PC-3 (cell line): ENCODE results near the gene ISM1. TPM values are rescaled to one million over a fixed set of nuclear protein-coding genes. Genes with fewer than 3 reads are reported as not detected.

Experiments
- ATAC-seq: fragments of 200-7000 bp; cut with Tn5 transposase; 2 replicates; pipeline ENCODE4 v1.9.1; 2020; ENCODE audit warnings: mild to moderate bottlenecking, moderate library complexity
- BruUV-seq: library from RNA; stranded (reverse); fragments of 400-500 nt; replicated peaks from 2 replicates; lab custom pipeline; 2021; lab: Mats Ljungman, UMichigan
- CTCF ChIA-PET: fragments of 300-600 bp; sonication (Branson Sonifier 250); formaldehyde crosslinking; loops from one replicate; lab custom pipeline; 2022; ENCODE audit warnings: antibody characterized with exemption; lab: Charles Lee
- POLR2A ChIA-PET: fragments of 300-600 bp; sonication (Branson Sonifier 250); formaldehyde crosslinking; loops from one replicate; lab custom pipeline; 2022; ENCODE audit warnings: antibody characterized with exemption; ENCODE audit not compliant: unreplicated experiment; lab: Charles Lee
- DNase-seq: peaks from one replicate; pipeline ENCODE4 v3.0.0-alpha.2; 2015
- H2AFZ ChIP-seq: fragments of 300-600 bp; sonication (generic); 2 replicates; pipeline ENCODE4 v1.6.0; 2016; ENCODE audit warnings: antibody characterized with exemption, low read length
- H3F3A ChIP-seq: fragments of 300-600 bp; sonication (generic); one replicate; pipeline ENCODE4 v1.6.0; 2017; ENCODE audit warnings: antibody characterized with exemption, low read length, control low read depth, mild to moderate bottlenecking; ENCODE audit not compliant: unreplicated experiment
- H3K27ac ChIP-seq: fragments of 300-600 bp; sonication (generic); 2 replicates; pipeline ENCODE4 v1.5.1; 2016; ENCODE audit warnings: mild to moderate bottlenecking, low read length
- H3K27me3 ChIP-seq: fragments of 300-600 bp; sonication (generic); 2 replicates; pipeline ENCODE4 v1.6.1; 2016; ENCODE audit warnings: low read length, mixed read lengths
- H3K36me3 ChIP-seq: fragments of 300-600 bp; sonication (generic); 2 replicates; pipeline ENCODE4 v1.6.1; 2016; ENCODE audit warnings: low read depth, mixed run types, low read length, mixed read lengths
- H3K4me1 ChIP-seq: fragments of 300-600 bp; sonication (generic); 2 replicates; pipeline ENCODE4 v1.5.1; 2016; ENCODE audit warnings: low read length; ENCODE audit not compliant: insufficient read depth
- H3K4me2 ChIP-seq: fragments of 300-600 bp; sonication (generic); 2 replicates; pipeline ENCODE4 v1.6.0; 2016; ENCODE audit warnings: low read length
- H3K4me3 ChIP-seq: fragments of 300-600 bp; sonication (generic); 2 replicates; pipeline ENCODE4 v1.5.1; 2016; ENCODE audit warnings: mild to moderate bottlenecking, low read length, mixed read lengths
- H3K79me2 ChIP-seq: fragments of 300-600 bp; sonication (generic); 2 replicates; pipeline ENCODE4 v1.6.1; 2017; ENCODE audit warnings: low read length, mixed read lengths
- H3K9ac ChIP-seq: fragments of 300-600 bp; sonication (generic); 2 replicates; pipeline ENCODE4 v1.6.0; 2016; ENCODE audit warnings: mild to moderate bottlenecking, low read length
- H3K9me2 ChIP-seq: fragments of 300-600 bp; sonication (generic); replicated peaks from 2 replicates; pipeline ENCODE4 v1.6.1; 2016; ENCODE audit warnings: mixed run types, low read length, mixed read lengths
- H3K9me3 ChIP-seq: fragments of 300-600 bp; sonication (generic); 2 replicates; pipeline ENCODE4 v1.6.1; 2016; ENCODE audit warnings: low read length, mixed read lengths
- H4K20me1 ChIP-seq: fragments of 300-600 bp; sonication (generic); 2 replicates; pipeline ENCODE4 v1.6.1; 2016; ENCODE audit warnings: low read length, mixed read lengths
- EZH2 ChIP-seq: fragments of 300-600 bp; sonication (generic); IDR thresholded peaks from one replicate; pipeline ENCODE4 v1.6.1; 2017; ENCODE audit warnings: antibody characterized with exemption, mild to moderate bottlenecking, low read length; ENCODE audit not compliant: unreplicated experiment
- EZH2phosphoT487 ChIP-seq: fragments of 300-600 bp; sonication (generic); IDR thresholded peaks from 2 replicates; pipeline ENCODE4 v1.6.1; 2018; ENCODE audit warnings: mild to moderate bottlenecking, antibody characterized with exemption, low read length, borderline replicate concordance
- intact Hi-C: fragments of 100-400 bp; cut with micrococcal nuclease; formaldehyde crosslinking; loops from 2 replicates; pipeline ENCODE4 v1.9.0; 2023
- total RNA-seq: library from RNA; depleted of rRNA; stranded (reverse); fragments of >200 nt; gene quantifications from 2 replicates; pipeline ENCODE4 v1.2.3, GENCODE V29; 2014
- TF ChIP-seq, protein P1 (sequence below): fragments of 300-600 bp; sonication (generic); conservative IDR thresholded peaks from 2 replicates; pipeline ENCODE4 v1.5.1; 2017; ENCODE audit warnings: antibody characterized with exemption, low read depth, mild to moderate bottlenecking, low read length

ISM1 gene
- total RNA-seq, 1 experiment from 2014 or later = not detected

GRCh38 chr20:13298692-13299373, 77.8 kb downstream of the ISM1 start:
- TF ChIP-seq, protein P1, sequence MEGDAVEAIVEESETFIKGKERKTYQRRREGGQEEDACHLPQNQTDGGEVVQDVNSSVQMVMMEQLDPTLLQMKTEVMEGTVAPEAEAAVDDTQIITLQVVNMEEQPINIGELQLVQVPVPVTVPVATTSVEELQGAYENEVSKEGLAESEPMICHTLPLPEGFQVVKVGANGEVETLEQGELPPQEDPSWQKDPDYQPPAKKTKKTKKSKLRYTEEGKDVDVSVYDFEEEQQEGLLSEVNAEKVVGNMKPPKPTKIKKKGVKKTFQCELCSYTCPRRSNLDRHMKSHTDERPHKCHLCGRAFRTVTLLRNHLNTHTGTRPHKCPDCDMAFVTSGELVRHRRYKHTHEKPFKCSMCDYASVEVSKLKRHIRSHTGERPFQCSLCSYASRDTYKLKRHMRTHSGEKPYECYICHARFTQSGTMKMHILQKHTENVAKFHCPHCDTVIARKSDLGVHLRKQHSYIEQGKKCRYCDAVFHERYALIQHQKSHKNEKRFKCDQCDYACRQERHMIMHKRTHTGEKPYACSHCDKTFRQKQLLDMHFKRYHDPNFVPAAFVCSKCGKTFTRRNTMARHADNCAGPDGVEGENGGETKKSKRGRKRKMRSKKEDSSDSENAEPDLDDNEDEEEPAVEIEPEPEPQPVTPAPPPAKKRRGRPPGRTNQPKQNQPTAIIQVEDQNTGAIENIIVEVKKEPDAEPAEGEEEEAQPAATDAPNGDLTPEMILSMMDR = no peak
- TF ChIP-seq EZH2phosphoT487 = no peak
- TF ChIP-seq EZH2 = no peak
- DNase-seq (no peak), ATAC-seq (no peak)
- Histone ChIP-seq H3K4me2 (no peak overlapping the region), H3K9me3 (no peaks in the 10 kb centered on the region), H3K27me3 (peaks cover 5% of the 10 kb centered on the region; the same call in 1 of the 2 replicates), H2AFZ (no peak overlapping the region), H3F3A (no peaks in the 10 kb centered on the region), H3K79me2 (no peaks in the 10 kb centered on the region), H4K20me1 (no peaks in the 10 kb centered on the region), H3K36me3 (no peaks in the 10 kb centered on the region), H3K9ac (no peak overlapping the region), H3K4me1 (no peaks in the 10 kb centered on the region), H3K27ac (no peak overlapping the region), H3K4me3 (no peak overlapping the region), H3K9me2 (no peaks in the 10 kb centered on the region)
- BruUV-seq = no TSS peak
- ChIA-PET CTCF (no interaction called here), POLR2A (no interaction called here)
- intact Hi-C loops = no loop called here

GRCh38 chr20:13299401-13299800, 78.3 kb downstream of the ISM1 start:
- Histone ChIP-seq H3K4me1 (no peaks in the 10 kb centered on the region), H3F3A (no peaks in the 10 kb centered on the region), H3K9ac (no peak overlapping the region), H3K27me3 (peaks cover 5% of the 10 kb centered on the region; the same call in 1 of the 2 replicates), H3K27ac (no peak overlapping the region), H3K9me2 (no peaks in the 10 kb centered on the region), H3K4me2 (no peak overlapping the region), H4K20me1 (no peaks in the 10 kb centered on the region), H3K9me3 (no peaks in the 10 kb centered on the region), H2AFZ (no peak overlapping the region), H3K4me3 (no peak overlapping the region), H3K79me2 (no peaks in the 10 kb centered on the region), H3K36me3 (no peaks in the 10 kb centered on the region)
- intact Hi-C loops = no loop called here
- BruUV-seq = no TSS peak
- ATAC-seq = no peak
- DNase-seq = no peak
- CTCF ChIA-PET = no interaction called here
- TF ChIP-seq, protein P1 = no peak
- no peak for TF ChIP-seq EZH2phosphoT487
- TF ChIP-seq EZH2 = no peak
- POLR2A ChIA-PET = no interaction called here

GRCh38 chr20:13301596-13301995, 80.5 kb downstream of the ISM1 start:
- intact Hi-C loops = no loop called here

More at GRCh38 chr20:13301596-13301995, 80.5 kb downstream of the ISM1 start:
- Histone ChIP-seq H3K27ac (no peak overlapping the region), H3K9me3 (no peaks in the 10 kb centered on the region), H3K4me1 (no peaks in the 10 kb centered on the region), H3K9ac (no peak overlapping the region), H3K27me3 (peaks cover 12% of the 10 kb centered on the region), H3F3A (no peaks in the 10 kb centered on the region), H3K4me3 (no peak overlapping the region), H3K4me2 (no peak overlapping the region), H3K79me2 (no peaks in the 10 kb centered on the region), H3K36me3 (no peaks in the 10 kb centered on the region), H4K20me1 (no peaks in the 10 kb centered on the region), H3K9me2 (no peaks in the 10 kb centered on the region), H2AFZ (no peak overlapping the region)
- CTCF ChIA-PET = interaction anchor here (1.5 kb wide), 1 partner anchor 182 kb away, joined by 4 read pairs; no protein-coding TSS in a partner anchor
- ATAC-seq = no peak
- TF ChIP-seq EZH2 = no peak
- BruUV-seq = no TSS peak
- no peak for DNase-seq
- POLR2A ChIA-PET = interaction anchor here (0.6 kb wide), 1 partner anchor 241 kb away, joined by 7 read pairs; no protein-coding TSS in a partner anchor
